Uterus (tissue), 4 donors: ENCODE measurements around the gene ELANE. TPM values are rescaled to one million over a fixed set of nuclear protein-coding genes. Genes with fewer than 3 reads are reported as not detected.

ENCODE experiments used
- DNase-seq, 2 donors: peaks; one replicate each; pipeline ENCODE4 v3.0.0-alpha.2; 2019 to 2020
- H3K27ac ChIP-seq, 2 donors: fragments of 200-600 bp; sonication (generic); 1 replicate in 1 of 2; 2 replicates in 1 of 2; pipeline ENCODE4 v1.5.1; 2016 to 2018
- H3K27me3 ChIP-seq, 2 donors: fragments of 200-600 bp; sonication (generic); one replicate each; pipeline ENCODE4 v1.5.1; 2018 to 2019; ENCODE audit warnings: control low read depth in 1 of 2
- H3K36me3 ChIP-seq, 2 donors: fragments of 200-600 bp; sonication (generic); one replicate each; pipeline ENCODE4 v1.5.1; 2019; ENCODE audit warnings: control low read depth in 1 of 2
- H3K4me1 ChIP-seq, 2 donors: fragments of 200-600 bp; sonication (generic); one replicate each; pipeline ENCODE4 v1.5.1; 2018 to 2019; ENCODE audit warnings: control low read depth in 1 of 2
- H3K4me3 ChIP-seq, 2 donors: fragments of 200-600 bp; sonication (generic); 1 replicate in 1 of 2; 2 replicates in 1 of 2; pipeline ENCODE4 v1.5.1; 2018 to 2019; ENCODE audit warnings: mild to moderate bottlenecking in 1 of 2
- H3K9me3 ChIP-seq, 2 donors: fragments of 200-600 bp; sonication (generic); one replicate each; pipeline ENCODE4 v1.5.1; 2019; ENCODE audit warnings: control low read depth in 1 of 2
- POLR2A ChIP-seq, 2 donors: fragments of 450-650 bp; IDR thresholded peaks; one replicate each; pipeline ENCODE4 v1.6.1; 2016; ENCODE audit warnings: antibody characterized with exemption in 2 of 2, mild to moderate bottlenecking in 1 of 2, moderate library complexity in 1 of 2
- intact Hi-C: fragments of 100-400 bp; cut with DNase I; formaldehyde crosslinking; loops from one replicate; pipeline ENCODE4 v1.15.1; 2023; ENCODE audit warnings: low total_unique reads
- total RNA-seq, 4 donors: library from RNA; depleted of rRNA in 3 of 4; stranded (reverse); fragments of >200 nt in 3 of 4; gene quantifications; one replicate each; pipeline versions ENCODE4 v1.1.0 to v1.2.4, GENCODE V29; 2014 to 2023
- TF ChIP-seq, protein P1 (sequence below), 4 experiments: fragments of 200-600 bp in 2 of 4; fragments of 450-650 bp in 2 of 4; sonication (generic) in 2 of 4; IDR thresholded peaks; one replicate each; pipeline ENCODE4 v1.5.1; 2016 to 2019; ENCODE audit warnings: antibody characterized with exemption in 4 of 4, mild to moderate bottlenecking in 2 of 4, moderate library complexity in 1 of 4
- donor health status: DM: yes; HTN: yes; CAD: no.

The ELANE gene
- total RNA-seq, 4 donors from 2014 or later = 3.4 TPM; not detected in 3

DNA sequence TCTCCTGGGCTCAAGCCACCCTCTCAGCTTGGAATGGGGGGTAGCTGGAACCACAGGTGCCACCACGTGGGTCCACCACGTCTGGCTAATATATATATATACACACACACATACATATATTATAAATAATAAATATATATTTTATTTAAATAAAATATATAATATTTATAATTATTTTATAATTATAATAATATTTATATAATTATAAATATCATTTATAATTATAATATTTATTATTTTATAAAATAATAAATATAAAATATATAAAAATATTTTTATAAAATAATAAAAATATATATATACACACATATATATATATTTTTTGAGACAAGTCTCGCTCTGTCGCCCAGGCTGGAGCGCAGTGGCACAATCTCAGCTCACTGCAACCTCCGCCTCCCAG, 2.4 kb downstream of the ELANE start:
- intact Hi-C loops = no loop called here
- H3K4me3 ChIP-seq = no peak overlapping the region
- peaks cover 9 to 21% of the 10 kb centered on the region in 2 donors for H3K27me3 ChIP-seq
- H3K27ac ChIP-seq = no peak overlapping the region
- H3K9me3 ChIP-seq = no peaks in the 10 kb centered on the region
- no peak for DNase-seq
- H3K4me1 ChIP-seq = peaks cover 0 to 3% of the 10 kb centered on the region in 2 donors
- H3K36me3 ChIP-seq = no peaks in the 10 kb centered on the region
- TF ChIP-seq, protein P1, sequence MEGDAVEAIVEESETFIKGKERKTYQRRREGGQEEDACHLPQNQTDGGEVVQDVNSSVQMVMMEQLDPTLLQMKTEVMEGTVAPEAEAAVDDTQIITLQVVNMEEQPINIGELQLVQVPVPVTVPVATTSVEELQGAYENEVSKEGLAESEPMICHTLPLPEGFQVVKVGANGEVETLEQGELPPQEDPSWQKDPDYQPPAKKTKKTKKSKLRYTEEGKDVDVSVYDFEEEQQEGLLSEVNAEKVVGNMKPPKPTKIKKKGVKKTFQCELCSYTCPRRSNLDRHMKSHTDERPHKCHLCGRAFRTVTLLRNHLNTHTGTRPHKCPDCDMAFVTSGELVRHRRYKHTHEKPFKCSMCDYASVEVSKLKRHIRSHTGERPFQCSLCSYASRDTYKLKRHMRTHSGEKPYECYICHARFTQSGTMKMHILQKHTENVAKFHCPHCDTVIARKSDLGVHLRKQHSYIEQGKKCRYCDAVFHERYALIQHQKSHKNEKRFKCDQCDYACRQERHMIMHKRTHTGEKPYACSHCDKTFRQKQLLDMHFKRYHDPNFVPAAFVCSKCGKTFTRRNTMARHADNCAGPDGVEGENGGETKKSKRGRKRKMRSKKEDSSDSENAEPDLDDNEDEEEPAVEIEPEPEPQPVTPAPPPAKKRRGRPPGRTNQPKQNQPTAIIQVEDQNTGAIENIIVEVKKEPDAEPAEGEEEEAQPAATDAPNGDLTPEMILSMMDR (IDR thresholded peaks at IDR 0.05) = no peak

DNA sequence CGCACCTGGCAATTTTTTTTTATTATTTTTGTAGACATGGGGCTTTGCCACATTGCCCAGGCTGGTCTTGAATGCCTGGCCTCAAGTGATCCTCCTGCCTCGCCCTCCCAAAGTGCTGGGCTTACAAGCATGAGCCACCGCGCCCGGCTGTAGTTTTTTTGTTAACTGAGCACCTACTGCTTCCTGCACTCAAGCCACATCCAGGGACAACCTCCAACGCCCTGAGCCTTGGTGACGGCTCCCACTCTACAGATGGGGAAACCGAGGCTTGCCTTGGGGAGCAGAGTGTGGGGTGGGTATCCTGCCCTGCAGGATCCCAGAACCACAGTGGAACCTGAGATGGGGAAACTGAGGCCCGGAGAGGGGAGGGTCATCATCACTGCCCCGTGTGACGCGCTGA, 3.0 kb downstream of the ELANE start:
- H3K9me3 ChIP-seq = no peaks in the 10 kb centered on the region
- no peak for DNase-seq
- no peak overlapping the region for H3K4me3 ChIP-seq
- peaks cover 9 to 27% of the 10 kb centered on the region in 2 donors for H3K27me3 ChIP-seq
- intact Hi-C loops = no loop called here
- H3K36me3 ChIP-seq = no peaks in the 10 kb centered on the region
- peaks cover 3% of the 10 kb centered on the region in 2 donors for H3K4me1 ChIP-seq
- no peak overlapping the region for H3K27ac ChIP-seq
- no peak for TF ChIP-seq POLR2A (IDR thresholded peaks at IDR 0.05)
- TF ChIP-seq, protein P1 (IDR thresholded peaks at IDR 0.05) = no peak

DNA sequence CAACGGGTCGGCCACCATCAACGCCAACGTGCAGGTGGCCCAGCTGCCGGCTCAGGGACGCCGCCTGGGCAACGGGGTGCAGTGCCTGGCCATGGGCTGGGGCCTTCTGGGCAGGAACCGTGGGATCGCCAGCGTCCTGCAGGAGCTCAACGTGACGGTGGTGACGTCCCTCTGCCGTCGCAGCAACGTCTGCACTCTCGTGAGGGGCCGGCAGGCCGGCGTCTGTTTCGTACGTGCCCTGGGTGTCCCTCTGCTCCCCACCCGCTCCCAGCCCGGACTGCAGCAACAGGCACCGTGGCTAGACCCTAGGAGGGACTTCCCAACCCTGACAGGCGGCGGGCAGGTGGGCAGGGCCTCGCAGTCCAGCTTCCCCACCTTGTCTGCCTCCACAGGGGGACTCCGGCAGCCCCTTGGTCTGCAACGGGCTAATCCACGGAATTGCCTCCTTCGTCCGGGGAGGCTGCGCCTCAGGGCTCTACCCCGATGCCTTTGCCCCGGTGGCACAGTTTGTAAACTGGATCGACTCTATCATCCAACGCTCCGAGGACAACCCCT, 3.5 kb downstream of the ELANE start:
- Histone ChIP-seq H3K27ac (no peak overlapping the region), H3K36me3 (no peaks in the 10 kb centered on the region), H3K4me1 (peaks cover 3 to 8% of the 10 kb centered on the region in 2 donors), H3K9me3 (no peaks in the 10 kb centered on the region), H3K27me3 (peaks cover 9 to 32% of the 10 kb centered on the region in 2 donors), H3K4me3 (no peak overlapping the region)
- no peak for DNase-seq
- TF ChIP-seq, protein P1 (IDR thresholded peaks at IDR 0.05) = no peak
- no peak for TF ChIP-seq POLR2A (IDR thresholded peaks at IDR 0.05)
- intact Hi-C loops = no loop called here

DNA sequence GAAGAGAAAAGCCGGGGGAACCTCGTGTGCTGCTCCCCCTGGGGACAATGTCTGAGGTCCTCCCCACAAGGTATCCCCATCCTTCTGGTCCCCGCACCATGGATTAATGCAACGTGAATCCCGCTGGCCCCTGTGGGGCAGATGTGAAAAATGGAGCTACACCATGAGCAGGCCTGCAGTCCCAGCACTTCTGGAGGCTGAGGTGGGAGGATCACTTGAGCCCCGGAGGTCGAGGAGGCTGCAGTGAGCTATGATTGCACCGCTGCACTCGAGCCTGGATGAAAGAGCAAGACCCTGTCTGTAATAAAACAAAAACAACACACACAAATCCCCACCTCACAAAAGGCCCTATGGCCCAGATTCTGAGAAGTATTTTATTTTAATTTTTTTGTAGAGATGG, 6.2 kb downstream of the ELANE start:
- no peaks in the 10 kb centered on the region for H3K9me3 ChIP-seq
- H3K27ac ChIP-seq = no peak overlapping the region
- intact Hi-C loops = no loop called here

More for the DNA sequence above, 6.2 kb downstream of the ELANE start:
- Histone ChIP-seq H3K27me3 (peaks cover 0 to 27% of the 10 kb centered on the region in 2 donors), H3K4me3 (no peak overlapping the region), H3K36me3 (no peaks in the 10 kb centered on the region), H3K4me1 (peaks cover 0 to 17% of the 10 kb centered on the region in 2 donors)
- no peak for TF ChIP-seq POLR2A (IDR thresholded peaks at IDR 0.05)
- TF ChIP-seq, protein P1 (IDR thresholded peaks at IDR 0.05) = no peak
- no peak for DNase-seq
